Measurements from ENCODE around the gene CSTPP1. TPM values are rescaled to one million over a fixed set of nuclear protein-coding genes. Genes with fewer than 3 reads are reported as not detected.

Gene CSTPP1
- total RNA-seq, 2 experiments from 2014 or later: 14.2 to 16.5 TPM

GRCh38 chr11:46899501-46900025 lies 37.0 kb upstream of the CSTPP1 start:
- Mint-ChIP-seq H3K36me3 (no peaks in the 10 kb centered on the region), H3K27ac (no peak overlapping the region), H3K4me1 (no peaks in the 10 kb centered on the region), H3K27me3 (peaks cover 10% of the 10 kb centered on the region), H3K9me3 (no peaks in the 10 kb centered on the region), H3K4me3 (no peak overlapping the region)
- no peak for DNase-seq
- POLR2A ChIA-PET: no interaction called here
- no peak for ATAC-seq (ENCODE audit: low read depth)

GRCh38 chr11:46900091-46900746 lies 36.3 kb upstream of the CSTPP1 start:
- H3K4me1 Mint-ChIP-seq: no peaks in the 10 kb centered on the region
- no peaks in the 10 kb centered on the region for H3K9me3 Mint-ChIP-seq
- no peaks in the 10 kb centered on the region for H3K36me3 Mint-ChIP-seq
- H3K27ac Mint-ChIP-seq: no peak overlapping the region
- ATAC-seq (ENCODE audit: low read depth) (no peak), DNase-seq (no peak)
- H3K4me3 Mint-ChIP-seq: no peak overlapping the region
- POLR2A ChIA-PET: no interaction called here
- peaks cover 10% of the 10 kb centered on the region for H3K27me3 Mint-ChIP-seq

GRCh38 chr11:46901156-46901555 lies 35.4 kb upstream of the CSTPP1 start:
- Mint-ChIP-seq H3K9me3 (no peaks in the 10 kb centered on the region), H3K4me1 (no peaks in the 10 kb centered on the region), H3K27ac (no peak overlapping the region), H3K36me3 (no peaks in the 10 kb centered on the region), H3K27me3 (peaks cover 10% of the 10 kb centered on the region), H3K4me3 (no peak overlapping the region)
- POLR2A ChIA-PET: no interaction called here
- no peak for ATAC-seq (ENCODE audit: low read depth)
- DNase-seq: no peak

DNA sequence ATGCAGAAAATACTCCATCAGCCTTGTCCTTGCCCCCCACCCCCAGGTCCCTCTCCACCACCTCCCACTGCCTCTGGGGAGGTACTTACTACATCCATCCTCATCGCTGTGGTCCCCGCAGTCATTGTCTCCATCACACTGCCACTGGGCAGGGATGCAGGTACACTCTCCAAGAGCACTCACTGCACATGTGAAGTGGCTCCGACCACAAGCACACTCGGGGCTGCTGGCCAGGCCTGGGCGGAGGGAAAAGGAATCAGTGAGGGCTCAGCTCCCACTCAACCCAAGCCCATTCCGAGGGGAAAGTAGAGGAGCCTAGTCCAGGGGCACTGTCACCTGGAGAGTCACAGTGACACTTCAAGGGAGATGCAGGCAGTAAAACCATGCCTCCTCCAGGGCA lies 33.9 kb upstream of the CSTPP1 start:
- POLR2A ChIA-PET: no interaction called here

GRCh38 chr11:46903846-46904245 lies 32.7 kb upstream of the CSTPP1 start:
- DNase-seq (no peak), ATAC-seq (ENCODE audit: low read depth) (no peak)
- Mint-ChIP-seq H3K27me3 (peaks cover 14% of the 10 kb centered on the region), H3K36me3 (no peaks in the 10 kb centered on the region), H3K27ac (no peak overlapping the region), H3K4me1 (no peaks in the 10 kb centered on the region), H3K4me3 (no peak overlapping the region), H3K9me3 (no peaks in the 10 kb centered on the region)
- POLR2A ChIA-PET: no interaction called here

More for the DNA sequence above, 33.9 kb upstream of the CSTPP1 start:
- Mint-ChIP-seq H3K4me1 (no peaks in the 10 kb centered on the region), H3K9me3 (no peaks in the 10 kb centered on the region), H3K4me3 (no peak overlapping the region), H3K27me3 (peaks cover 10% of the 10 kb centered on the region), H3K27ac (no peak overlapping the region), H3K36me3 (no peaks in the 10 kb centered on the region)
- DNase-seq (no peak), ATAC-seq (ENCODE audit: low read depth) (no peak)

DNA sequence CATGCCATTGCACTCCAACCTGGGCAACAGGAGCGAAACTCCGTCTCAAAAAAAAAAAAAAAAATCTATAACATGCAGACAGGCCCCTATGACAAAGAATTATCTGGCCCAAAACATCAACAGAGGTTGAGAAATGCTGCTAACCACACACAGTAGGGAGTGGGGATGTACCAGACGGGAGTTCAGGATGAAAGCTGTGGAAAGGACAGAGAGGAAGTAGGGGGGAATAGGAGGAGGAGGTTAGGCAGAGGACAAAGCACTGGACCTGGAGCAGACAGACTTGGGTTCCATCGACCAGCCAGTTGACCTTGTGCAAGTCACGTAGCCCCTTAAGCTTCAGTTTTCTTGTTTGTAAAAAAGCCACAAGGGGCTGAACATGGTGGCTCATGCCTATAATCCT lies 30.8 kb upstream of the CSTPP1 start:
- Mint-ChIP-seq H3K27ac (no peak overlapping the region), H3K4me1 (no peaks in the 10 kb centered on the region), H3K36me3 (no peaks in the 10 kb centered on the region), H3K27me3 (peaks cover 22% of the 10 kb centered on the region), H3K4me3 (no peak overlapping the region), H3K9me3 (no peaks in the 10 kb centered on the region)
- no peak for ATAC-seq (ENCODE audit: low read depth)
- no peak for DNase-seq
- POLR2A ChIA-PET: interaction anchor here (0.7 kb wide), 1 partner anchor 273 kb away, joined by 3 read pairs; no protein-coding TSS in a partner anchor

DNA sequence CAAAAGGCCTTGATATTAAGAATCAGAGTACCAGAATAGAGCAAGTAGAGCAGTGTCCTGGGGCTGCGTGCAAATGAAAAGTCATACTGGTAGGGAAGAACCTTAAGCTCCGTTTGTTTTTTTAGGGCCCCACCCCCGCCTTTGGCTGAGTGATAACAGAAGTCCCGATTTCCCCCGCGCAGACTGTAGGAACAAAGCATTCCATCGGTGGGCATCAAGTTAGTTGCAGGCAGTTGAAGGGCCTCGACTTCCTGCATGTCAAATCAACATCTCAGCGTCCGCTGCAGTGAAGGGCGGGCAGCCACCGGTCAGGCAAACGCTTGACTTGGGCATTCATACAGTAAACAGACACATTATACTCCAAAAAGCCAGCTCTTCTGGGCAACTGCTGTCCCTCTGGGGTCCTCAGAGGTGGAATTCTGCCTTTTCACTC lies 29.9 kb upstream of the CSTPP1 start:
- peaks cover 28% of the 10 kb centered on the region for H3K27me3 Mint-ChIP-seq
- no peaks in the 10 kb centered on the region for H3K36me3 Mint-ChIP-seq
- no peak for DNase-seq
- no peaks in the 10 kb centered on the region for H3K9me3 Mint-ChIP-seq
- no peak for ATAC-seq (ENCODE audit: low read depth)
- H3K4me3 Mint-ChIP-seq: no peak overlapping the region
- no peaks in the 10 kb centered on the region for H3K4me1 Mint-ChIP-seq
- H3K27ac Mint-ChIP-seq: no peak overlapping the region
- POLR2A ChIA-PET: no interaction called here

GRCh38 chr11:46907606-46908005 lies 29.0 kb upstream of the CSTPP1 start:
- POLR2A ChIA-PET: no interaction called here
- DNase-seq (no peak), ATAC-seq (ENCODE audit: low read depth) (no peak)
- Mint-ChIP-seq H3K36me3 (no peaks in the 10 kb centered on the region), H3K4me3 (no peak overlapping the region), H3K27ac (no peak overlapping the region), H3K4me1 (no peaks in the 10 kb centered on the region), H3K27me3 (peaks cover 29% of the 10 kb centered on the region), H3K9me3 (no peaks in the 10 kb centered on the region)

DNA sequence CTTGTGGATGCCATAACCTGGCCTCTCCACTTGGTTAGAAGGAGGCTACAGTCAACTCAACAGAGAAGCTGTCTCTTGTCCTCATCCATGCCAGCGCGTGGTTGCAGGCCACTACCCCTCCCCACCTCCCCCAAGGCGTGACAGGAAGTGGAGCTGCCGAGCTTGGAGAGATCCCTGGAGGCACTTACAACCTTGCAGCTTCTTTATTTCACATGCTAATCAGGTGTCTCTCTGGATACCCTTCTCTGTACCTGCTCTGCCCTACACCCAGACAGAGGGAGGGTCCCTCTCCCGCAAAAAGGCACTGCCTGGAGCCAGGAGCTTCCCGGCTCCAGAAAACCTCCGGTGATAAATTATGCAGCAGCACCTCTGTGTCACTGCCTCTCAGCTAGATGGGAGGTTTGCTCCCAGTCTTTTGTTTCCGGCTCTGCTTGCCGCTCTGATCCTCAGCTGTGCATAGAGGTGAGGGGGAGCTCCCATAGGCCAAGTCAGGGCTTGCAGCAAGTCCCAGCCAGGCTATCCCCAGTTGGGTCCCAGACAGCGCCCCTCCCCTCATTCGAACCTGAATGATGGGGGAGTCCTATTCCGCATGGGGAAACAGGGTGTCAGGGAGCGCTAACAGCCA lies 23.9 kb upstream of the CSTPP1 start:
- no peak for ATAC-seq (ENCODE audit: low read depth)
- POLR2A ChIA-PET: interaction anchor here (0.6 kb wide), 1 partner anchor 275 kb away, joined by 3 read pairs; no protein-coding TSS in a partner anchor
- peaks cover 10% of the 10 kb centered on the region for H3K4me1 Mint-ChIP-seq
- no peaks in the 10 kb centered on the region for H3K9me3 Mint-ChIP-seq
- H3K27me3 Mint-ChIP-seq: peaks cover 71% of the 10 kb centered on the region
- DNase-seq: no peak
- no peaks in the 10 kb centered on the region for H3K36me3 Mint-ChIP-seq
- H3K27ac Mint-ChIP-seq: no peak overlapping the region
- no peak overlapping the region for H3K4me3 Mint-ChIP-seq

DNA sequence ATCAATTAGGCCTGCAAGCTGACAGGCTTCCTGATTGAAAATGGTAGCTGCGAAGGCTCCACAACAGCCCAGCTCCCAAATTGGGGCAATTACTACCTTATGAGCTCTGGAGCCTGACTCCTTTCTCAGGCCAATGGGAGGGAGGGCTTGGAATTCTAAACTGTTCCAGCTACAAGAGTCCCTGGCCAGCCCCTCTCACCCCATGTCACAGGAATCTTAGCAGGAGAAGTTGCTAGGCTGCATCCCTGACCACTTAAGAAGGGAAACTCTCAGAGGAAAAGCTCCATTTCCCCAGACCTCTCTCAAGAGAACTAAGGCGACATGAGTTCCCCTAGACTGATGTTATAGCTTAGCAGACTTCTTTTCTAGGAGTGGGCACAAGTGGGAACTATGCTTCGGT lies 23.1 kb upstream of the CSTPP1 start:
- Mint-ChIP-seq H3K27me3 (peaks cover 69% of the 10 kb centered on the region), H3K9me3 (no peaks in the 10 kb centered on the region), H3K4me1 (peaks cover 10% of the 10 kb centered on the region), H3K36me3 (no peaks in the 10 kb centered on the region), H3K4me3 (no peak overlapping the region), H3K27ac (no peak overlapping the region)
- POLR2A ChIA-PET: no interaction called here
- ATAC-seq (ENCODE audit: low read depth) (no peak), DNase-seq (no peak)

- ATAC-seq (ENCODE audit: low read depth) (no peak), DNase-seq (no peak)
- POLR2A ChIA-PET: no interaction called here
- Mint-ChIP-seq H3K9me3 (no peaks in the 10 kb centered on the region), H3K27ac (no peak overlapping the region), H3K4me3 (no peak overlapping the region), H3K27me3 (peaks cover 74% of the 10 kb centered on the region), H3K36me3 (no peaks in the 10 kb centered on the region), H3K4me1 (peaks cover 17% of the 10 kb centered on the region)
Measured at GRCh38 chr11:46914363-46914762, 22.2 kb upstream of the CSTPP1 start.

DNA sequence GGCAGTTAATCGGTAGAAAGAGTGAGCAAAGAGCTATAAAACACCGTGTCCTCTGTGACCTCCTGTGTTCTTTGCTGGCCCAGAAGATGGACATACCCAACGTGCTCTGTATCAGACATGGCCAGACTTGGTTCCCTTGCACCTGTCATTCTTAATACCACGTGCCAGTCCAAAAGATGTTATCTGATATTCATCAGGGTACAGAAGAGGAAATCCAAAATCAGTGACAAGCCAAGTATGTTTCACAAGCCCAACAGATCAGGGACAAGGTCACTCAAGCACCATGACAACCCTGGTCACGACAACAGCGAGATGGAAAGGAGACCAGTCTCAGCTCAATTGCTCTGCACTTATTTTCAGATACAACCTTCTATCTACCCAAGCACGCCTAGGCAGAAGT lies 21.7 kb upstream of the CSTPP1 start:
- peaks cover 23% of the 10 kb centered on the region for H3K4me1 Mint-ChIP-seq
- POLR2A ChIA-PET: no interaction called here
- ATAC-seq (ENCODE audit: low read depth) (no peak), DNase-seq (no peak)
- H3K4me3 Mint-ChIP-seq: no peak overlapping the region
- no peak overlapping the region for H3K27ac Mint-ChIP-seq
- no peaks in the 10 kb centered on the region for H3K36me3 Mint-ChIP-seq
- H3K27me3 Mint-ChIP-seq: peaks cover 78% of the 10 kb centered on the region
- H3K9me3 Mint-ChIP-seq: no peaks in the 10 kb centered on the region

- H3K27me3 Mint-ChIP-seq: peaks cover 75% of the 10 kb centered on the region
- ATAC-seq (ENCODE audit: low read depth): peak; percentile 32
- POLR2A ChIA-PET: interaction anchor here (0.7 to 1.3 kb wide), 2 partner anchors 20 to 152 kb away, joined by 3 read pairs; partner anchors contain the start of gene CSTPP1
- peaks cover 25% of the 10 kb centered on the region for H3K4me1 Mint-ChIP-seq
- DNase-seq: no peak
- peak overlapping the region; percentile 69 for H3K4me3 Mint-ChIP-seq
- H3K36me3 Mint-ChIP-seq: no peaks in the 10 kb centered on the region
- H3K27ac Mint-ChIP-seq: no peak overlapping the region
- H3K9me3 Mint-ChIP-seq: no peaks in the 10 kb centered on the region
Measured at GRCh38 chr11:46916286-46917108, 20.1 kb upstream of the CSTPP1 start.
